GM10266 (cell line): ENCODE measurements around the gene KCTD15.

Source experiments
- DNase-seq: peaks from one replicate; pipeline ENCODE4 v3.0.0; 2012; ENCODE audit errors: extremely low spot score
- TF ChIP-seq, protein P1 (sequence below): IDR thresholded peaks from 2 replicates; pipeline ENCODE4 v1.5.1; 2012; ENCODE audit warnings: mild to moderate bottlenecking, low read depth; ENCODE audit not compliant: control insufficient read depth, insufficient read depth; ENCODE audit errors: missing control alignments

Gene KCTD15

GRCh38 chr19:33772102-33772857 is 24.4 kb upstream of the KCTD15 start:
- DNase-seq = no peak
- TF ChIP-seq, protein P1, sequence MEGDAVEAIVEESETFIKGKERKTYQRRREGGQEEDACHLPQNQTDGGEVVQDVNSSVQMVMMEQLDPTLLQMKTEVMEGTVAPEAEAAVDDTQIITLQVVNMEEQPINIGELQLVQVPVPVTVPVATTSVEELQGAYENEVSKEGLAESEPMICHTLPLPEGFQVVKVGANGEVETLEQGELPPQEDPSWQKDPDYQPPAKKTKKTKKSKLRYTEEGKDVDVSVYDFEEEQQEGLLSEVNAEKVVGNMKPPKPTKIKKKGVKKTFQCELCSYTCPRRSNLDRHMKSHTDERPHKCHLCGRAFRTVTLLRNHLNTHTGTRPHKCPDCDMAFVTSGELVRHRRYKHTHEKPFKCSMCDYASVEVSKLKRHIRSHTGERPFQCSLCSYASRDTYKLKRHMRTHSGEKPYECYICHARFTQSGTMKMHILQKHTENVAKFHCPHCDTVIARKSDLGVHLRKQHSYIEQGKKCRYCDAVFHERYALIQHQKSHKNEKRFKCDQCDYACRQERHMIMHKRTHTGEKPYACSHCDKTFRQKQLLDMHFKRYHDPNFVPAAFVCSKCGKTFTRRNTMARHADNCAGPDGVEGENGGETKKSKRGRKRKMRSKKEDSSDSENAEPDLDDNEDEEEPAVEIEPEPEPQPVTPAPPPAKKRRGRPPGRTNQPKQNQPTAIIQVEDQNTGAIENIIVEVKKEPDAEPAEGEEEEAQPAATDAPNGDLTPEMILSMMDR = no peak

DNA sequence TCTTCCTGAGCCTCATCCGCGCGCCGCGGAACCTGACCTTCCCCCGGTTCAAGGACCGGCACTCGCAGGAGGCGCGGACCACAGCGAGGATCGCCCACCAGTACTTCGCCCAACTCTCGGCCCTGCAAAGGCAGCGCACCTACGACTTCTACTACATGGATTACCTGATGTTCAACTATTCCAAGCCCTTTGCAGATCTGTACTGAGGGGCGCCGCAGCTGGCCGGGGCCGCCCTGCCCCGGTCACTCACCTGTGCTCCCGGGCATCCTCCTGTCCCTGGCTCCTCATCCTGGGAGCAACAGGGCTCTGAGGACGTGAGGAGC is 23.9 kb upstream of the KCTD15 start:
- TF ChIP-seq, protein P1 = no peak
- no peak for DNase-seq

DNA sequence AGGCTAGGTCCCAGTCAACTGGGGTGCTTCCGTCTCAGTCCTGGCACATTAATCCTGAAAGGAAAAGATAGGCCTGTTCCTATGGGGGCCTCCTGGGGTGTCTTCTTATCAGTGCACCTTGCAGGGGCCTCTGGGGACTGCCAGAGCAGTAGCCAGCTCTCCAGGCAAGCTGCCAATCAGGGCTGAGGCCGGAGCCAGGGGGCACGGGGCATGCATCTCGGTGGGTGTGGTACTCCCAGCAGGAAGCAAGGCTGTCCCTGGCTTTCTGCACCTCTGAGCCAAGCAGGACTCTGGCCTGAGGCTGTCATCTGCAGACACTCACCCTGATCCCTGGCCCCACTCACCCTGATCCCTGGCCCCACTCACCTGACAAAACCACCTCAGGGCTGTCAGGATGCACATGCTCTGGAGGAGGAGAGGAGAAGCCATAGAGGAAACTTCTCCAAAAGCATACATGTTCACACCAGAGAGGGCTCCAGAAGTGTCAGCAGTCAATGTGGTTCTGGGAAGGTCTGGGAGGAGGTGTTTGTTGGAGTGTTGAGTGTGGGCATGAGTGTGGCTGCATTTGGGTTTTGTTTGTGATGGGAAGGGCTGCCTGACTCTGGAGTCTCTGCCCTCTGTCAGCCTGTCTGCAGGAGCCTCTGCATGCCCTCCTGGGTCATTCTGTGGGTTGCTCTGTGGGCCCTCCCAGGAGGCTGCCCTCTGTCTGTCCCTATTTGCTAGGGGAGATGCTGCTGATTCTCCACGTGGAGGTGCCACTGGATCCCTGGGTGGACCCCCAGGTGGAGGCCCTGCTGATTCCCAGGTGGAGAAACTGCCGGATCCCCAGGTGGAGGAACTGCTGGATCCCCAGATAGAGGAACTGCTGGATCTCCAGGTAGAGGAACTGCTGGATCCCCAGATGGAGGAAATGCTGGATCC is 22.7 kb upstream of the KCTD15 start:
- DNase-seq = no peak
- TF ChIP-seq, protein P1 = no peak

DNA sequence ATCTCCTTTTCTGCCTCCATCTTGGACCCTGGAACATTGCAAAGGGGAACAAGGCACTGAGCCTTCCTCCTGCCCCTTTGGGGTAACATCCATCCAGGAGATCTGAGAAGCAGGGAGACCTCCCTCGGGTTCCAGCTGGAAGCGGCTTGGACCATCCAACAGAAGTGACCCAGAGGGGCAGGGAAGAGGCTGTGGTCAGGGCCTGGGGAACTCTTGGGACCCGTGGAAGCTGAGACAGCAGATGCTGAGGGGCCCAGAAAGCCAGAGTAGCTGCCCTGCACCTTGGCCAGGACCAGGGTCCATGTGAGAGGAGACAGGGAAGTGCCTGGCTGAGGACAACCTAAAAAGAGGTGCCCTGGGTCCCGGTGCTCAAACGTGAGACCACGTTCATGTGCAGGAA is 21.9 kb upstream of the KCTD15 start:
- DNase-seq = no peak
- TF ChIP-seq, protein P1 = no peak

DNA sequence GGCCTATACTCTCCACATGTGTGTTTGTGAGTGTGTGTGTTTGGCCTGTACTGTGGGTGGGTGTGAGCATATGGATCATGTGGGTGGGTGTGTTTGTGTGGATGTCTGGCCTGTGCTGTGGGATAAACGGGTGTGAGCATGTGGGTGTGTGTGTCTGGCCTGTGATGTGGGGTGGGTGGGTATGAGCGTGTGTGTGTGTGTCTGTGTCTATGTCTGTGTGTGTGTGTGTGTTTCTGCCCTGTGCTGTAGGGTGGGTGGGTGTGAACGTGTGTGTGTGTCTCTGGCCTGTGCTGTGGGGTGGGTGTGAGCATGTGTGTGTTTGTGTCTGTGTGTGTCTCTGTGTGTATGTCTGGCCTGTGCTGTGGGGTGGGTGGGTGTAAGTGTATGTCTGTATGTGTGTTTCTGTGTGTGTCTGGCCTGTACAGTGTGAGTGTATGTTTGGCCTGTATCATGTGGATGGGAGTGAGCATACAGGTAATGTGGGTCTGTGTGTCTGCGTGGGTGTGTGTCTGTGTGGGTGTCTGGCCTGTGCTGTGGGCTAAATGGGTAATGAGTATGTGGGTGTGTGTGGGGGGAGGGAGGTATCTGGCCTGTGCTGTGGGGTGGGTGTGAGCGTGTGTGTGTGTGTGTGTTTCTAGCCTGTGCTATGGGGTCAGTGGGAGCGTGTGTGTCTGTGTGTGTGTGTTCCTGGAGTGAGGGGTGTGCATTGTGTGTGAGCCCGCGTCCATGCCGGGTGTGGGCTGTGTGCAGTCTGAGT is 20.8 kb upstream of the KCTD15 start:
- no peak for DNase-seq
- TF ChIP-seq, protein P1 = no peak

DNA sequence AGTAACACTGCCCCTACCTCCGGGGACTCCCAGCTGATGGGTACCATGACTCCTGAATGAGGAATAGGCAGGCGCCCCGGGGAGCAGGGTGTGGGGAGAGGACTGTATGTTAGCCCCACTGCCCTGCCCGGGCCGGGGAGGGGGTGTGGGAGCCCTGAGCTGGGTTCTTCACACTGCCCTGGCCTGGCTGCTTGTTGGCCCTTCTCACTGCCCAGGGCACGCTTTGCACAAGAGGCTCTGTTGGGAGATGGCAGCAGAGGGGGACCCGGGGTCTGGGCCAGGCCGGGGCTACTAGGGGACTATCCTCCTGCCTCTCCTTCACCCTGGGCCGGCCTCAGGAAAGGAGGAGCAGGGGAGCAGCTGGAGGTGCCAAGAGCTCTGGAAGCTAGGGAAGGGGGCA is 19.3 kb upstream of the KCTD15 start:
- TF ChIP-seq, protein P1 = no peak
- no peak for DNase-seq
